DOHH2 (cell line): Measurements from ENCODE around the gene CDC123.
"Not testable (repeated sequence)": the region's sequence is repeated elsewhere in the genome, so short reads cannot be mapped to it uniquely, and the experiment has no call there.

ENCODE experiments used
- H3F3A ChIP-seq: fragments of 200-600 bp; sonication (generic), shearing (Covaris generic); 2 replicates; pipeline ENCODE4 v1.6.0; 2016; ENCODE audit warnings: antibody characterized with exemption, mild to moderate bottlenecking; ENCODE audit not compliant: control insufficient read depth, insufficient read depth
- H3K27ac ChIP-seq: fragments of 200-600 bp; sonication (generic); 2 replicates; pipeline ENCODE4 v1.5.1; 2014; ENCODE audit warnings: low read depth, mild to moderate bottlenecking, low read length, moderate library complexity
- H3K27me3 ChIP-seq: fragments of 200-600 bp; sonication (generic); 2 replicates; pipeline ENCODE4 v1.6.1; 2014; ENCODE audit warnings: mild to moderate bottlenecking, low read length, mixed read lengths; ENCODE audit not compliant: control insufficient read depth
- H3K36me3 ChIP-seq: fragments of 200-600 bp; sonication (generic); 2 replicates; pipeline ENCODE4 v1.6.1; 2014; ENCODE audit warnings: mild to moderate bottlenecking, low read length, moderate library complexity, mixed read lengths; ENCODE audit not compliant: control insufficient read depth
- H3K4me1 ChIP-seq: fragments of 200-600 bp; sonication (generic); 2 replicates; pipeline ENCODE4 v1.6.1; 2014; ENCODE audit warnings: mild to moderate bottlenecking, low read length, mixed read lengths; ENCODE audit not compliant: control insufficient read depth
- H3K4me2 ChIP-seq: fragments of 200-600 bp; sonication (generic); 2 replicates; pipeline ENCODE4 v1.6.0; 2014; ENCODE audit warnings: mild to moderate bottlenecking, low read length, moderate library complexity
- H3K4me3 ChIP-seq: fragments of 200-600 bp; sonication (generic); 2 replicates; pipeline ENCODE4 v1.5.1; 2014; ENCODE audit warnings: mild to moderate bottlenecking, low read length, mixed read lengths
- H3K79me2 ChIP-seq: fragments of 200-600 bp; sonication (generic); 2 replicates; pipeline ENCODE4 v1.6.1; 2014; ENCODE audit warnings: mild to moderate bottlenecking, low read length, mixed read lengths; ENCODE audit not compliant: control insufficient read depth
- H3K9me2 ChIP-seq: fragments of 200-600 bp; sonication (generic); replicated peaks from 2 replicates; pipeline ENCODE4 v1.6.1; 2014; ENCODE audit warnings: mild to moderate bottlenecking, low read length, mixed read lengths; ENCODE audit not compliant: control insufficient read depth
- H3K9me3 ChIP-seq: fragments of 200-600 bp; sonication (generic); 2 replicates; pipeline ENCODE4 v1.6.1; 2014; ENCODE audit warnings: antibody characterized with exemption, low read length, mixed read lengths; ENCODE audit not compliant: control insufficient read depth, insufficient read depth
- H4K20me1 ChIP-seq: fragments of 200-600 bp; sonication (generic); 2 replicates; pipeline ENCODE4 v1.6.0; 2014; ENCODE audit warnings: low read depth, mild to moderate bottlenecking, antibody characterized with exemption, low read length, moderate library complexity; ENCODE audit not compliant: control insufficient read depth, insufficient read depth
- EZH2phosphoT487 ChIP-seq: fragments of 200-600 bp; sonication (generic); IDR thresholded peaks from 2 replicates; pipeline ENCODE4 v1.6.1; 2017; ENCODE audit warnings: borderline replicate concordance, mild to moderate bottlenecking, antibody characterized with exemption, low read length, moderate library complexity, mixed read lengths
- TF ChIP-seq, protein P1 (sequence below): fragments of 200-600 bp; sonication (generic); IDR thresholded peaks from one replicate; pipeline ENCODE4 v1.5.1; 2014; ENCODE audit warnings: antibody characterized with exemption, mild to moderate bottlenecking, low read depth, low read length; ENCODE audit not compliant: poor library complexity, severe bottlenecking

Gene CDC123

DNA sequence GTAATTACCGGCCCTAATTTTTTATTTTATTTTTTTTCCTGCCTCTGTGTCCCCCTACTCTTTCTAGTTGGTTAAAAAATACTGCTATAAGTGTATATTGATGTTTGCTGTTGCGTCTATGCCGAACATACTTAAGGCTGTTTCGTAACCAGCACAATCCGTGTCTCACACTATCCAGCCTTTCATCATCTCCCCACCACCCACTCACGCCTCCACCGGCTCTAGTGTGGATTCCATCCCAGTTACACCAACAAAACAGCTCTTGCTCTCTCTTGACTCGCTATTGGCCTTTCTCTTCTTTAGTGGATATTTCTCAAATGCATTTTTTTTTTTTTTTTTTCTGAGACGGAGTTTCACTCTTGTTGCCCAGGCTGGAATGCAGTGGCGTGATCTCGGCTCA lies 83.3 kb downstream of the CDC123 start:
- H3F3A ChIP-seq, result no peaks in the 10 kb centered on the region
- H4K20me1 ChIP-seq, result no peaks in the 10 kb centered on the region
- H3K79me2 ChIP-seq, result no peaks in the 10 kb centered on the region
- no peaks in the 10 kb centered on the region for H3K9me3 ChIP-seq
- no peaks in the 10 kb centered on the region for H3K27me3 ChIP-seq
- peaks cover 11% of the 10 kb centered on the region for H3K4me1 ChIP-seq
- TF ChIP-seq, protein P1, sequence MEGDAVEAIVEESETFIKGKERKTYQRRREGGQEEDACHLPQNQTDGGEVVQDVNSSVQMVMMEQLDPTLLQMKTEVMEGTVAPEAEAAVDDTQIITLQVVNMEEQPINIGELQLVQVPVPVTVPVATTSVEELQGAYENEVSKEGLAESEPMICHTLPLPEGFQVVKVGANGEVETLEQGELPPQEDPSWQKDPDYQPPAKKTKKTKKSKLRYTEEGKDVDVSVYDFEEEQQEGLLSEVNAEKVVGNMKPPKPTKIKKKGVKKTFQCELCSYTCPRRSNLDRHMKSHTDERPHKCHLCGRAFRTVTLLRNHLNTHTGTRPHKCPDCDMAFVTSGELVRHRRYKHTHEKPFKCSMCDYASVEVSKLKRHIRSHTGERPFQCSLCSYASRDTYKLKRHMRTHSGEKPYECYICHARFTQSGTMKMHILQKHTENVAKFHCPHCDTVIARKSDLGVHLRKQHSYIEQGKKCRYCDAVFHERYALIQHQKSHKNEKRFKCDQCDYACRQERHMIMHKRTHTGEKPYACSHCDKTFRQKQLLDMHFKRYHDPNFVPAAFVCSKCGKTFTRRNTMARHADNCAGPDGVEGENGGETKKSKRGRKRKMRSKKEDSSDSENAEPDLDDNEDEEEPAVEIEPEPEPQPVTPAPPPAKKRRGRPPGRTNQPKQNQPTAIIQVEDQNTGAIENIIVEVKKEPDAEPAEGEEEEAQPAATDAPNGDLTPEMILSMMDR, result no peak
- no peak for TF ChIP-seq EZH2phosphoT487
- H3K4me2 ChIP-seq, result no peak overlapping the region
- H3K36me3 ChIP-seq, result no peaks in the 10 kb centered on the region
- no peak overlapping the region for H3K4me3 ChIP-seq
- H3K27ac ChIP-seq, result no peak overlapping the region
- H3K9me2 ChIP-seq, result no peaks in the 10 kb centered on the region

DNA sequence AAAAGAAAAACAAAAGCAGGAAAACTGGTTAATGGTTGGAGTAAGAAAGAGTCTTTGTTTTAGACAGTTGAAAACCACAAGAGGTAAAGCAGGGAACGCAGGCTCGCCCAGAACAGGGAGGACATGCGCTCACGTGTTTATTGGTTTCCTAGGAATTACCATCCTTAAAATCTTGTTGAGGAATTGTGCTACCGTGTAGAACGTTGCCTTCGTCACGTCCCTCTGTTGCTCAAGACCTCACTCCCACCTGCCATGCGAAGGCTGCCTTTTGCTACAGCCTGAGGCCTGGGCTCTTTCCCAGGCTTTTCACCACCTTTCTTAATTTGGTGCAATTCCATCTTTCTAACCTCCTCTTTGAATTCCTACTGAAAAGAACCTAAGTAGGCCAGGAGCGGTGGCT lies 91.8 kb downstream of the CDC123 start:
- Histone ChIP-seq H3K4me1 (no peaks in the 10 kb centered on the region), H3K4me2 (no peak overlapping the region), H3K9me3 (no peaks in the 10 kb centered on the region), H3F3A (no peaks in the 10 kb centered on the region), H3K9me2 (no peaks in the 10 kb centered on the region), H3K4me3 (no peak overlapping the region), H3K36me3 (no peaks in the 10 kb centered on the region), H3K27me3 (no peaks in the 10 kb centered on the region), H3K79me2 (no peaks in the 10 kb centered on the region), H3K27ac (no peak overlapping the region), H4K20me1 (no peaks in the 10 kb centered on the region)
- TF ChIP-seq, protein P1, result no peak
- TF ChIP-seq EZH2phosphoT487, result no peak

DNA sequence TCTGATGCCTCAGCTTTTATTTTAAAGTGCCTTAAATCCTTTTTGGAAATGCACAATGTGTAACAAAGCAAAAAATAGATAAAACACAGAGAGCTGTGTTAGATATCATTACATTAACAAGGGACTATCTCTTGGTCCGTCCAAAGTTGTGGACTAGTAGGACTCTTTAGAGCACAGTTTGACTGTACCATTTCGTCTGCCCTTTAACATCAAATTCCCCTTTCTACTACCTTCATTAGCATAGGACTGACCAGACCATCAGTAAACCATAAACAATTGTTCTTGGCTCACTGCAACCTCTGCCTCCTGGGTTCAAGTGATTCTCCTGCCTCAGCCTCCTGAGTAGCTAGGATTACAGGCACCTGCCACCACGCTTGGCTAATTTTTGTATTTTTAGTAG lies 101.8 kb downstream of the CDC123 start:
- not testable (repeated sequence) for H3K36me3 ChIP-seq, H3K27ac ChIP-seq, H3K4me3 ChIP-seq, H3K9me3 ChIP-seq, H3F3A ChIP-seq, H3K27me3 ChIP-seq, H4K20me1 ChIP-seq, H3K4me2 ChIP-seq, H3K79me2 ChIP-seq, H3K4me1 ChIP-seq, H3K9me2 ChIP-seq

DNA sequence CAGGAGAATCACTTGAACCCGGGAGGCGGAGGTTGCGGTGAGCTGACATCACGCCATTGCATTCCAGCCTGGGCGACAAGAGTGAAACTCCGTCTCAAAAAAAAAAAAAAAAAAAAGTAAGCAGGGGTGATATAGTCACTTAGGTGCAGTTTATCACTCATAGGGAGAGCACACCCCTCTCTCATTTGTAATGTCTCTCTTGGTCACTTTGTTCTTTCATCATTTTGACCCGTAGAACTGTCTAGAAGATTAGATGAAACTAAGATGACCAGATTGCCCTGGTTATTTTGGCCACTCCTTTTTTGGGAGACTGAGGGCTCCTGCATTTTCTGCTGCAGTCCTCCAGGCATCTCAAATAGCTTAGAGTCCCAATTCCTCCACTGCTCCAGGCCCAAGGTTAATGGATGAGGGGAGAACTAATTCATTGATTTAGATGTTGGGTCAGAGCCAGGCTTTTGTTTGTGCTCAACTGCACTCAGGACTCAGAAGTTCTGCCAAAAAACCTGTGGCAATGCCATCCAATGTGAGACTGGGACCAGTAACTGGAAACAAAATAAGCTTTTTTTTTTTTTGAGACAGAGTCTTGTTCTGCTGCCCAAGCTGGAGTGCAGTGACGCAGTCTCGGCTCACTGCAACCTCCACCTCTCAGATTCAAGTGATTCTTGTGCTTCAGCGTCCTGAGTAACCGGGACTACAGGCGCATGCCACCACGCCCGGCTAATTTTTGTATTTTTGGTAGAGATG lies 103.4 kb downstream of the CDC123 start:
- H3K79me2 ChIP-seq, result no peaks in the 10 kb centered on the region

More for the DNA sequence above, 103.4 kb downstream of the CDC123 start:
- Histone ChIP-seq H3K36me3 (no peaks in the 10 kb centered on the region), H3F3A (no peaks in the 10 kb centered on the region), H3K9me2 (no peaks in the 10 kb centered on the region), H3K4me3 (no peak overlapping the region), H3K27me3 (peaks cover 3% of the 10 kb centered on the region; the same call in 1 of the 2 replicates), H4K20me1 (no peaks in the 10 kb centered on the region), H3K9me3 (no peaks in the 10 kb centered on the region), H3K4me1 (peaks cover 3% of the 10 kb centered on the region; the same call in 1 of the 2 replicates), H3K4me2 (no peak overlapping the region), H3K27ac (no peak overlapping the region)
- no peak for TF ChIP-seq EZH2phosphoT487
- TF ChIP-seq, protein P1, result no peak
